IMR-90 (cell line): ENCODE results near the gene EXOSC3. TPM values are rescaled to one million over a fixed set of nuclear protein-coding genes. Genes with fewer than 3 reads are reported as not detected.

ENCODE experiments used
- ATAC-seq: fragments of 200-7000 bp; cut with Tn5 transposase; 2 replicates; pipeline ENCODE4 v1.9.1; 2020; ENCODE audit warnings: low read depth, mild to moderate bottlenecking, moderate library complexity
- BruUV-seq: library from RNA; stranded (reverse); fragments of 400-500 nt; replicated peaks from 2 replicates; lab custom pipeline; 2021; lab: Mats Ljungman, UMichigan
- CTCF ChIA-PET: fragments of 300-600 bp; formaldehyde crosslinking; extraction: SDS; loops from one replicate; lab custom pipeline; 2021; ENCODE audit warnings: antibody characterized with exemption; lab: Yijun Ruan, JAX
- POLR2A ChIA-PET: fragments of 300-600 bp; sonication (Branson Sonifier 250); formaldehyde crosslinking; loops from one replicate; lab custom pipeline; 2022; ENCODE audit warnings: antibody characterized with exemption; ENCODE audit not compliant: unreplicated experiment; lab: Charles Lee
- DNase-seq: peaks from one replicate; pipeline ENCODE4 v3.0.0; 2013
- H2AFZ ChIP-seq: replicated peaks from 2 replicates; pipeline ENCODE3; 2013; ENCODE audit warnings: low read length, mild to moderate bottlenecking; ENCODE audit not compliant: poor library complexity
- H2AK5ac ChIP-seq: 2 replicates; pipeline ENCODE4 v1.6.1; 2013; ENCODE audit warnings: low read depth, low read length, inconsistent platforms
- H2AK9ac ChIP-seq: replicated peaks from 2 replicates; pipeline ENCODE3; 2013; ENCODE audit warnings: mild to moderate bottlenecking, low read depth, low read length, moderate library complexity; ENCODE audit not compliant: poor library complexity
- H2BK120ac ChIP-seq: 2 replicates; pipeline ENCODE4 v1.6.1; 2013; ENCODE audit warnings: low read depth, low read length, inconsistent platforms
- H2BK15ac ChIP-seq: 3 replicates; pipeline ENCODE4 v1.6.1; 2013; ENCODE audit warnings: low read depth, low read length, inconsistent platforms
- H2BK20ac ChIP-seq: 2 replicates; pipeline ENCODE4 v1.6.1; 2013; ENCODE audit warnings: low read depth, mild to moderate bottlenecking, inconsistent platforms, low read length, moderate library complexity
- H2BK5ac ChIP-seq: 2 replicates; pipeline ENCODE4 v1.6.1; 2013; ENCODE audit warnings: mild to moderate bottlenecking, low read depth, low read length, inconsistent platforms; ENCODE audit not compliant: poor library complexity, severe bottlenecking
- H3K14ac ChIP-seq: replicated peaks from 2 replicates; pipeline ENCODE4 v1.6.1; 2013; ENCODE audit warnings: low read depth, low read length, inconsistent platforms
- H3K18ac ChIP-seq: 2 replicates; pipeline ENCODE4 v1.6.1; 2013; ENCODE audit warnings: low read depth, low read length, control low read depth
- H3K23ac ChIP-seq: 2 replicates; pipeline ENCODE4 v1.6.1; 2013; ENCODE audit warnings: low read depth, low read length, inconsistent platforms
- H3K27ac ChIP-seq: 2 replicates; pipeline ENCODE4 v1.5.1; 2013; ENCODE audit warnings: mild to moderate bottlenecking, control low read depth, low read length; ENCODE audit not compliant: insufficient read depth
- H3K27me3 ChIP-seq: 2 replicates; pipeline ENCODE4 v1.6.1; 2013; ENCODE audit warnings: low read length; ENCODE audit not compliant: control insufficient read depth, insufficient read depth
- H3K36me3 ChIP-seq: 2 replicates; pipeline ENCODE4 v1.6.1; 2013; ENCODE audit warnings: low read length, mixed read lengths; ENCODE audit not compliant: control insufficient read depth, insufficient read depth
- H3K4ac ChIP-seq: 2 replicates; pipeline ENCODE4 v1.6.1; 2013; ENCODE audit warnings: low read depth, low read length, inconsistent platforms
- H3K4me1 ChIP-seq: 2 replicates; pipeline ENCODE4 v1.6.1; 2013; ENCODE audit warnings: low read length, mixed read lengths; ENCODE audit not compliant: control insufficient read depth, insufficient read depth
- H3K4me2 ChIP-seq: 2 replicates; pipeline ENCODE4 v1.6.1; 2013; ENCODE audit warnings: low read depth, mild to moderate bottlenecking, control low read depth, low read length, moderate library complexity
- H3K4me3 ChIP-seq: 2 replicates; pipeline ENCODE4 v1.5.1; 2013; ENCODE audit warnings: low read depth, mild to moderate bottlenecking, control low read depth, low read length, moderate library complexity; ENCODE audit not compliant: insufficient read depth
- H3K56ac ChIP-seq: 2 replicates; pipeline ENCODE4 v1.6.1; 2013; ENCODE audit warnings: low read length, inconsistent platforms; ENCODE audit not compliant: insufficient read depth; ENCODE audit errors: extremely low read depth
- H3K79me1 ChIP-seq, 2 experiments: 2 replicates each; pipeline ENCODE4 v1.6.1; 2013; ENCODE audit warnings: low read length in 2 of 2, inconsistent platforms in 1 of 2, low read depth in 1 of 2
- H3K9ac ChIP-seq: 2 replicates; pipeline ENCODE4 v1.6.1; 2013; ENCODE audit warnings: low read depth, low read length, control low read depth
- H3K9me1 ChIP-seq: 2 replicates; pipeline ENCODE4 v1.6.1; 2013; ENCODE audit warnings: low read length, inconsistent platforms; ENCODE audit not compliant: insufficient read depth
- H3K9me3 ChIP-seq: 2 replicates; pipeline ENCODE4 v1.6.1; 2013; ENCODE audit warnings: low read length; ENCODE audit not compliant: control insufficient read depth, insufficient read depth
- H4K20me1 ChIP-seq: 2 replicates; pipeline ENCODE4 v1.6.1; 2013; ENCODE audit warnings: low read length, inconsistent platforms; ENCODE audit not compliant: insufficient read depth
- H4K5ac ChIP-seq: 2 replicates; pipeline ENCODE4 v1.6.1; 2013; ENCODE audit warnings: mild to moderate bottlenecking, low read depth, low read length, control low read depth
- H4K8ac ChIP-seq, 2 experiments: 2 replicates each; pipeline ENCODE4 v1.6.1; 2013; ENCODE audit warnings: low read depth in 2 of 2, low read length in 2 of 2, control low read depth in 1 of 2, inconsistent platforms in 1 of 2
- H4K91ac ChIP-seq: 2 replicates; pipeline ENCODE4 v1.6.1; 2013; ENCODE audit warnings: low read depth, low read length, inconsistent platforms; ENCODE audit not compliant: insufficient read depth
- WGBS, 2 experiments: methylation state at CpG; one replicate each; pipeline versions ENCODE4 v1.1.5 to v1.1.7; 2013; ENCODE audit warnings: missing lambda C conversion rate in 2 of 2; ENCODE audit not compliant: insufficient read length in 1 of 2; ENCODE audit errors: extremely low coverage in 2 of 2; 5-methylcytosine and 5-hydroxymethylcytosine counted together
- dilution Hi-C: fragments of 300-500 bp; cut with HindIII; formaldehyde crosslinking; loops from one replicate; pipeline ENCODE4 v1.14.3; 2018; ENCODE audit warnings: low sequenced_read_pairs; ENCODE audit not compliant: unreplicated experiment
- in situ Hi-C: fragments of 300-500 bp; cut with MboI; formaldehyde crosslinking; loops from 3 replicates; pipeline ENCODE4 v1.14.3; 2019; ENCODE audit warnings: low sequenced_read_pairs, inconsistent platforms, mixed read lengths
- intact Hi-C: fragments of 100-400 bp; cut with micrococcal nuclease; formaldehyde crosslinking; loops from 2 replicates; pipeline ENCODE4 v1.10.0; 2022
- polyA plus RNA-seq, 3 experiments: library from polyadenylated mRNA; depleted of rRNA; stranded (reverse); fragments of >200 nt; gene quantifications; 2 replicates each; pipeline ENCODE4 v1.2.3, GENCODE V29; 2012; ENCODE audit warnings: low replicate concordance in 1 of 3
- total RNA-seq: library from RNA; depleted of rRNA; stranded (reverse); fragments of >200 nt; gene quantifications from 2 replicates; pipeline ENCODE4 v1.2.3, GENCODE V29; 2012
- TF ChIP-seq, protein P1 (sequence below): fragments of 150-350 bp; IDR thresholded peaks from 2 replicates; pipeline ENCODE4 v1.6.1; 2017; ENCODE audit warnings: mild to moderate bottlenecking, antibody characterized with exemption, low read length, low read depth

The EXOSC3 gene
- total and polyA plus RNA-seq, 2 of the 4 experiments (the other 2 are of a cell fraction): 27.1 to 28.9 TPM

DNA sequence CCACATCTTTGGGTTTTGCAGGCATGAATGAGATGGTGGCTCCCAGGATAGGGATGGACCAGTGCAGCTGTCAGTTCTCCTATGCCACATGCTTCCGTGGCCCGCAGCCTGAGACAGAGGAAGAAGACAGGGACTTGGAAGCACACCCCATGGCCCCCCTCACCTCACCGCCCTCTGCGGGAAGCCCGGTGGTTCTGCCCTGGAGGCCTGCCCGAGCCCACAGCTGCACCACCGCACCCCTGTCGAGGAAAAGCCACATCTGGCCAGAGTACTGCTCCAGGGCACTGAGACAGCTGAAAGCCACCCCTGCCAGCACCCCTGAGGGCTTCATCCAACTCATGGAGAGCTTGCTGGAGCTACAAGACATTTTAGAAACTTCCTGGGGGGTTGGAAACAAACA is 38.9 kb downstream of the EXOSC3 start:
- H2BK120ac ChIP-seq: no peak overlapping the region
- H3K56ac ChIP-seq: no peak overlapping the region
- H2BK15ac ChIP-seq: no peak overlapping the region
- BruUV-seq: no TSS peak
- ChIA-PET POLR2A (no interaction called here), CTCF (no interaction called here)
- ATAC-seq (no peak), DNase-seq (no peak)
- H3K23ac ChIP-seq: no peak overlapping the region
- peaks cover 8% of the 10 kb centered on the region for H3K4me1 ChIP-seq
- H2AK9ac ChIP-seq: peak overlapping the region; percentile 3
- no peak overlapping the region for H4K91ac ChIP-seq
- in situ Hi-C loops: no loop called here
- H2BK5ac ChIP-seq: no peak overlapping the region
- peaks cover 6% of the 10 kb centered on the region; the same call in 1 of the 2 replicates for H4K20me1 ChIP-seq
- H3K4me3 ChIP-seq: no peak overlapping the region
- H3K27me3 ChIP-seq: peaks cover 24% of the 10 kb centered on the region
- H3K27ac ChIP-seq: no peak overlapping the region
- H3K79me1 ChIP-seq: no peaks in the 10 kb centered on the region
- WGBS, 2 experiments: 26% methylated on average over 5 of the region's 8 CpGs; no CpG with 5 or more reads in 1 of the 2 experiments
- H3K9me1 ChIP-seq: no peaks in the 10 kb centered on the region
- dilution Hi-C loops: no loop called here
- no peak overlapping the region for H4K8ac ChIP-seq
- no peaks in the 10 kb centered on the region for H3K36me3 ChIP-seq
- no peak overlapping the region for H3K14ac ChIP-seq
- H3K18ac ChIP-seq: no peak overlapping the region
- H3K4me2 ChIP-seq: no peak overlapping the region
- no peak overlapping the region for H4K5ac ChIP-seq
- H3K9me3 ChIP-seq: no peaks in the 10 kb centered on the region
- TF ChIP-seq, protein P1, sequence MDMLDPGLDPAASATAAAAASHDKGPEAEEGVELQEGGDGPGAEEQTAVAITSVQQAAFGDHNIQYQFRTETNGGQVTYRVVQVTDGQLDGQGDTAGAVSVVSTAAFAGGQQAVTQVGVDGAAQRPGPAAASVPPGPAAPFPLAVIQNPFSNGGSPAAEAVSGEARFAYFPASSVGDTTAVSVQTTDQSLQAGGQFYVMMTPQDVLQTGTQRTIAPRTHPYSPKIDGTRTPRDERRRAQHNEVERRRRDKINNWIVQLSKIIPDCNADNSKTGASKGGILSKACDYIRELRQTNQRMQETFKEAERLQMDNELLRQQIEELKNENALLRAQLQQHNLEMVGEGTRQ: no peak
- intact Hi-C loops: loop anchor here (1.0 to 10.0 kb wide), 7 partner anchors 39 to 659 kb away; partner anchors contain the start of gene EXOSC3
- H2AFZ ChIP-seq: no peak overlapping the region
- peak overlapping the region; percentile 33; the same call in 1 of the 2 replicates for H3K4ac ChIP-seq
- H2BK20ac ChIP-seq: no peak overlapping the region
- no peak overlapping the region for H3K9ac ChIP-seq
- peak overlapping the region; percentile 15; the same call in 1 of the 2 replicates for H2AK5ac ChIP-seq
